HFFc6 (cell line): ENCODE results near the gene MRPL44. TPM values are rescaled to one million over a fixed set of nuclear protein-coding genes. Genes with fewer than 3 reads are reported as not detected.
A peak's percentile ranks its signal among the peaks of the same experiment; 100 is the strongest.

Experiments used
- DNase-seq: peaks from one replicate; pipeline ENCODE4 v3.0.0-alpha.2; 2018
- H3K27ac Mint-ChIP-seq: 2 replicates; pipeline ENCODE4 v1.8.0; 2020; ENCODE audit warnings: mild to moderate bottlenecking, mixed read lengths
- H3K27me3 Mint-ChIP-seq: 2 replicates; pipeline ENCODE4 v1.8.0; 2021; ENCODE audit warnings: mild to moderate bottlenecking, moderate library complexity, mixed read lengths; ENCODE audit not compliant: insufficient read depth
- H3K36me3 Mint-ChIP-seq: 2 replicates; pipeline ENCODE4 v1.8.0; 2021; ENCODE audit warnings: low read depth, mixed read lengths
- H3K4me1 Mint-ChIP-seq: 2 replicates; pipeline ENCODE4 v1.8.0; 2020; ENCODE audit warnings: low read depth, mixed read lengths
- H3K4me3 Mint-ChIP-seq: 2 replicates; pipeline ENCODE4 v1.8.0; 2020; ENCODE audit warnings: mild to moderate bottlenecking, moderate library complexity, mixed read lengths
- H3K9me3 Mint-ChIP-seq: 2 replicates; pipeline ENCODE4 v1.8.0; 2020; ENCODE audit warnings: mild to moderate bottlenecking, mixed read lengths
- total RNA-seq, 6 experiments: library from RNA; stranded (reverse); fragmentation: NEBNext Ultra II Directional; extraction: Animal tissue kit (Norgen Biotek cat#: 25700); gene quantifications; 2 replicates in 1 of 6; 3 replicates in 5 of 6; pipeline ENCODE4 v1.2.3, GENCODE V29; 2021
- TF ChIP-seq, protein P1 (sequence below): fragments of 200-600 bp; sonication (generic); IDR thresholded peaks from 2 replicates; pipeline ENCODE4 v1.5.0; 2021; ENCODE audit warnings: antibody characterized with exemption, mild to moderate bottlenecking

Gene MRPL44
- total RNA-seq, 6 experiments from 2014 or later: 27.5 to 29.8 (median 28.6) TPM

- H3K36me3 Mint-ChIP-seq: peaks cover 26% of the 10 kb centered on the region
- H3K4me3 Mint-ChIP-seq: no peak overlapping the region
- DNase-seq: no peak
- peaks cover 2% of the 10 kb centered on the region; the same call in 1 of the 2 replicates for H3K27me3 Mint-ChIP-seq
- peaks cover under 1% of the 10 kb centered on the region; the same call in 1 of the 2 replicates for H3K4me1 Mint-ChIP-seq
- TF ChIP-seq, protein P1, sequence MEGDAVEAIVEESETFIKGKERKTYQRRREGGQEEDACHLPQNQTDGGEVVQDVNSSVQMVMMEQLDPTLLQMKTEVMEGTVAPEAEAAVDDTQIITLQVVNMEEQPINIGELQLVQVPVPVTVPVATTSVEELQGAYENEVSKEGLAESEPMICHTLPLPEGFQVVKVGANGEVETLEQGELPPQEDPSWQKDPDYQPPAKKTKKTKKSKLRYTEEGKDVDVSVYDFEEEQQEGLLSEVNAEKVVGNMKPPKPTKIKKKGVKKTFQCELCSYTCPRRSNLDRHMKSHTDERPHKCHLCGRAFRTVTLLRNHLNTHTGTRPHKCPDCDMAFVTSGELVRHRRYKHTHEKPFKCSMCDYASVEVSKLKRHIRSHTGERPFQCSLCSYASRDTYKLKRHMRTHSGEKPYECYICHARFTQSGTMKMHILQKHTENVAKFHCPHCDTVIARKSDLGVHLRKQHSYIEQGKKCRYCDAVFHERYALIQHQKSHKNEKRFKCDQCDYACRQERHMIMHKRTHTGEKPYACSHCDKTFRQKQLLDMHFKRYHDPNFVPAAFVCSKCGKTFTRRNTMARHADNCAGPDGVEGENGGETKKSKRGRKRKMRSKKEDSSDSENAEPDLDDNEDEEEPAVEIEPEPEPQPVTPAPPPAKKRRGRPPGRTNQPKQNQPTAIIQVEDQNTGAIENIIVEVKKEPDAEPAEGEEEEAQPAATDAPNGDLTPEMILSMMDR: no peak
- H3K9me3 Mint-ChIP-seq: no peaks in the 10 kb centered on the region
- no peak overlapping the region for H3K27ac Mint-ChIP-seq
These were observed 46.9 kb downstream of the MRPL44 start for GRCh38 chr2:224004105-224004695.

- TF ChIP-seq, protein P1: no peak
- peak overlapping the region; percentile 90 for H3K27ac Mint-ChIP-seq
- DNase-seq: no peak
- H3K4me1 Mint-ChIP-seq: peaks cover 19% of the 10 kb centered on the region
- H3K9me3 Mint-ChIP-seq: no peaks in the 10 kb centered on the region
- H3K27me3 Mint-ChIP-seq: no peaks in the 10 kb centered on the region; the same call in 1 of the 2 replicates
- peaks cover 15% of the 10 kb centered on the region for H3K36me3 Mint-ChIP-seq
- no peak overlapping the region for H3K4me3 Mint-ChIP-seq
These were observed 51.5 kb downstream of the MRPL44 start for GRCh38 chr2:224008702-224009261.

DNA sequence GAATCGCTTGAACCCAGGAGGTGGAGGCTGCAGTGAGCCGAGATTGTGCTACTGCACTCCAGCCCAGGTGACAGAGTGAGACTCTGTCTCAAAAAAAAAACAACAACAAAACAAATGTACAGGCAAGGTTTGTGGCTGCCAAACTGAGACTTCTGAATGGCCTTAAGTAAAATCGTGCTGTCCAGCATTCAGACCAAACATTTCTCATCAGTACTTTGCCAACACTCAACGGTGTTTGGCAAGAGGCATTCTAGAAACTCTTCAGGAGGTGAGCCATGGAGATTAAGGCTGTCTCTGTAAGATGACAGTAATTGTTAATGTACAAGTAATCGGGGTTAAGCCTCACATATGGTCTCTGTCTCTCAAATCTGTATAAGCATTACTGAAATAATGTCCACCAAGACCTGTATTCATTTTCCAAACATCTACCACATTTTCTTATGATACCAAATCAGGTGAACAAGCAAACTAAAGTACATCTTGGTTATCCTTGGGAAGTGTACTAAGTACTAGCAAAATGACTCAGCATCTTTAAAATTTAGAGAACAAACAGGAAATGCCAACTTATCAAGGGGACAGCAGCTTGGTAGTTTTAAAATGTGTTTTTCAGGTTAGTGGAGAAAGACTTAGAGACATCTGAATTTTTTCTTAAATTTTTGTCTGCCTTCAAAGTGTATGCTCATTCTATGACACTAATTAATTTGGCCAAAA is 52.5 kb downstream of the MRPL44 start:
- Mint-ChIP-seq H3K27me3 (no peaks in the 10 kb centered on the region; the same call in 1 of the 2 replicates), H3K27ac (peak overlapping the region; percentile 90), H3K36me3 (peaks cover 15% of the 10 kb centered on the region), H3K4me3 (peak overlapping the region; percentile 57), H3K9me3 (no peaks in the 10 kb centered on the region), H3K4me1 (peaks cover 19% of the 10 kb centered on the region)
- TF ChIP-seq, protein P1: no peak
- DNase-seq: peak; percentile 30

DNA sequence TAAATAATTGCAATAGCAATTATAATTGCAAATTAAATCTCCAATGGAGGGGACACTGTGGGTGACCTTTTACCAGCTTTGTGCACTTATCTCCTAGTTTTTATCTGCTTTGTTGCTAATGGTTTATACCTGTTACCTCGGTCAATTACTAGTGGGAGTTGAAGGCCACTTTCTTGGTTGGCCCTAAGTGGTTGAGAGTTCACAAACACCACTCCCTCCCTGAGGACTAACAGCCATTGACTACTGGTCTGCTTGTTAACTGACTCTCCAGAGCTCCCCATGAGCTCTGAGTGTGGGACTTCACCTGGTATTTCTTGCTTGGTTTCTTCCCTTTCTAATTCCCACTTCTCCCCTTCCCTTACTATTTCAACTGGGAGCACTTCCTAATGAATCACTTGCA is 54.6 kb downstream of the MRPL44 start:
- H3K9me3 Mint-ChIP-seq: no peaks in the 10 kb centered on the region

DNA sequence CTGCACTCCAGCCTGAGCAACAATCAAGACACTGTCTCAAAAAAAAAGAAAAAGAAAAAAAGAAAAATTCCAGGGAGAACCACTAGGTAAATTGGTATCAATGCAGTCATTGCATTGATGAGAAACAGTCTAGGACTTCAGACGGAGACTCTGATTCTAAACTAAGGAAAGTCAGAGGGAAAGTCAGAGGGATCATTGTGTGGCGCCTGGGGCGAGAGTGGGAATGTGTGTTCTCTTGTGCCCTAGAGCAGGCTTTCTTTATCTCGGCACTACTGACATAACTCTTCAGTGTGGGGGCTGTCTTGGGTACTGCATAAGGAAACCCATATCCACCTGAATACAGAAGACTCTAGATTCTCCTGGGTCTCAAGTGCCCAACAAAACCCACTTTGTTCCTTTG is 57.1 kb downstream of the MRPL44 start:
- TF ChIP-seq, protein P1: no peak
- H3K4me3 Mint-ChIP-seq: no peak overlapping the region
- peaks cover 19% of the 10 kb centered on the region for H3K36me3 Mint-ChIP-seq
- H3K4me1 Mint-ChIP-seq: peaks cover 27% of the 10 kb centered on the region
- no peak overlapping the region for H3K27ac Mint-ChIP-seq
- no peaks in the 10 kb centered on the region; the same call in 1 of the 2 replicates for H3K27me3 Mint-ChIP-seq
- no peaks in the 10 kb centered on the region for H3K9me3 Mint-ChIP-seq
- DNase-seq: no peak

More for the DNA sequence above, 54.6 kb downstream of the MRPL44 start:
- H3K27ac Mint-ChIP-seq: no peak overlapping the region
- H3K27me3 Mint-ChIP-seq: no peaks in the 10 kb centered on the region; the same call in 1 of the 2 replicates
- peaks cover 28% of the 10 kb centered on the region for H3K4me1 Mint-ChIP-seq
- no peak for DNase-seq
- H3K36me3 Mint-ChIP-seq: peaks cover 19% of the 10 kb centered on the region
- H3K4me3 Mint-ChIP-seq: no peak overlapping the region
- TF ChIP-seq, protein P1: no peak
